ENCODE data around the gene TLX3. TPM values are rescaled to one million over a fixed set of nuclear protein-coding genes. Genes with fewer than 3 reads are reported as not detected.

The TLX3 gene
- total RNA-seq, 4 donors from 2014 or later: not detected

DNA sequence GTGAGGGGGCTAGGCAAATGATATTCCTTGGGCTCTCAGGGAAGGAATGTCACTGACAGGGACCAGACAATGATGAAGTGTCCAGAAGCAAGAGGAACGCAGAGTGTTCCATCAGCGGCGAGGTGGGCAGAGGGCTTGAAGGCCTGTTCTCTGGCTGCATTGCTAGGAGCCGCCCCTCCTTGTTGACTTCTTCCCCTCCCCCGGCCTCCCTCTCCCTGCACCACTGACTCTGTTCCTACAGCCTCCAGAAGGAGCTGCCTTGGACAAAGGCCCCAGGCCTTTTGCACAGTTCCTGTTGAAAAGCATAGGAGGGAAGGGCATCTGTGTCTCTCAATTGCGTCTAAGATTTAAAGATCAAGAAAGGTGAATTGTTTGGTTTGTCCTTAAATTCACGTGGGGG is 12.4 kb downstream of the TLX3 start:
- H3K4me3 ChIP-seq: no peak overlapping the region
- TF ChIP-seq, protein P1, sequence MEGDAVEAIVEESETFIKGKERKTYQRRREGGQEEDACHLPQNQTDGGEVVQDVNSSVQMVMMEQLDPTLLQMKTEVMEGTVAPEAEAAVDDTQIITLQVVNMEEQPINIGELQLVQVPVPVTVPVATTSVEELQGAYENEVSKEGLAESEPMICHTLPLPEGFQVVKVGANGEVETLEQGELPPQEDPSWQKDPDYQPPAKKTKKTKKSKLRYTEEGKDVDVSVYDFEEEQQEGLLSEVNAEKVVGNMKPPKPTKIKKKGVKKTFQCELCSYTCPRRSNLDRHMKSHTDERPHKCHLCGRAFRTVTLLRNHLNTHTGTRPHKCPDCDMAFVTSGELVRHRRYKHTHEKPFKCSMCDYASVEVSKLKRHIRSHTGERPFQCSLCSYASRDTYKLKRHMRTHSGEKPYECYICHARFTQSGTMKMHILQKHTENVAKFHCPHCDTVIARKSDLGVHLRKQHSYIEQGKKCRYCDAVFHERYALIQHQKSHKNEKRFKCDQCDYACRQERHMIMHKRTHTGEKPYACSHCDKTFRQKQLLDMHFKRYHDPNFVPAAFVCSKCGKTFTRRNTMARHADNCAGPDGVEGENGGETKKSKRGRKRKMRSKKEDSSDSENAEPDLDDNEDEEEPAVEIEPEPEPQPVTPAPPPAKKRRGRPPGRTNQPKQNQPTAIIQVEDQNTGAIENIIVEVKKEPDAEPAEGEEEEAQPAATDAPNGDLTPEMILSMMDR (IDR thresholded peaks at IDR 0.05): no peak
- TF ChIP-seq POLR2A (IDR thresholded peaks at IDR 0.05): no peak
- no peaks in the 10 kb centered on the region for H3K36me3 ChIP-seq
- H3K4me1 ChIP-seq: peaks cover 0 to 5% (median 0%) of the 10 kb centered on the region in 4 donors
- H3K9me3 ChIP-seq: no peaks in the 10 kb centered on the region
- peaks cover 0 to 22% of the 10 kb centered on the region in 2 donors for H3K27me3 ChIP-seq
- no peak overlapping the region for H3K27ac ChIP-seq
- no peak for DNase-seq

DNA sequence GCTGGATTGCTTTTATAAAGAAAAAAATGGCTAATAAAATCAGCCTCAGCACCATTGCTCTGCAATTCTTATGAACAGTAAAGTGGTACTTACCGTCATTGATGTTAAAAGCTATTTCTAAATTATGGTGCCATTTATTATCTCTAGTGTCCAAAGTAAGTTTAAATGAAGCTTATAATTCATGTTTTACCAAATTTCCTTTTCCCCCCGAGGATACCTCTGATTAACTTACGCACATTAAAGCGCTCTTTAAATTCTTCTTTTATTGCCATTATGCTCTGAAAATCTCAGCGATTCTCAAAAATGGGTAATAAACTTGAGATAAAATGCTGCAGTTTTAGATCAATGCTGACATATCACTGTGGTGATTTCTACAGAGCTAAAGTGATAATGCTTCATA is 13.5 kb downstream of the TLX3 start:
- Histone ChIP-seq H3K27ac (no peak overlapping the region), H3K9me3 (no peaks in the 10 kb centered on the region), H3K27me3 (peaks cover 0 to 13% of the 10 kb centered on the region in 2 donors), H3K36me3 (no peaks in the 10 kb centered on the region), H3K4me1 (no peaks in the 10 kb centered on the region), H3K4me3 (no peak overlapping the region)
- DNase-seq: no peak
- no peak for TF ChIP-seq POLR2A (IDR thresholded peaks at IDR 0.05)
- TF ChIP-seq, protein P1 (IDR thresholded peaks at IDR 0.05): no peak

DNA sequence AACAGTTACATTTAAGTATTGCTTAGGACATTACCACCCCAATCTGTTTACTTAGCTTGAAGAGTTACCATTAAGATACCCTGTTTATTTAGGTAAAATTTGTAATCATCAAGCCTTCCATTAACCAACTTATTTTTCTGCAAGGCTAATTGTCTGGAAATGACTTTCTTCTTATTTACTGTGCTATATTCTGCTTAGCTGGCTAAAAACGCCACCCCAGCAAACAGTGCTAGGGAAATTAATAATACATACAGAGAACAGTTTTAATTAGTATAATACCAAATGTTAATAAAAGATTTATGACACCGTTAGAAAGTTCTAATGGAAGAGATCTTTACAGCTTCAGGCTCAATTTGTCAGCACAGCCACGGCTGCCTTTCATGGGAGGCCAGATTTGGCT is 14.0 kb downstream of the TLX3 start:
- TF ChIP-seq, protein P1 (IDR thresholded peaks at IDR 0.05): no peak
- TF ChIP-seq POLR2A (IDR thresholded peaks at IDR 0.05): no peak
- Histone ChIP-seq H3K9me3 (no peaks in the 10 kb centered on the region), H3K4me1 (no peaks in the 10 kb centered on the region), H3K27me3 (peaks cover 0 to 8% of the 10 kb centered on the region in 2 donors), H3K27ac (no peak overlapping the region), H3K36me3 (no peaks in the 10 kb centered on the region), H3K4me3 (no peak overlapping the region)
- no peak for DNase-seq

DNA sequence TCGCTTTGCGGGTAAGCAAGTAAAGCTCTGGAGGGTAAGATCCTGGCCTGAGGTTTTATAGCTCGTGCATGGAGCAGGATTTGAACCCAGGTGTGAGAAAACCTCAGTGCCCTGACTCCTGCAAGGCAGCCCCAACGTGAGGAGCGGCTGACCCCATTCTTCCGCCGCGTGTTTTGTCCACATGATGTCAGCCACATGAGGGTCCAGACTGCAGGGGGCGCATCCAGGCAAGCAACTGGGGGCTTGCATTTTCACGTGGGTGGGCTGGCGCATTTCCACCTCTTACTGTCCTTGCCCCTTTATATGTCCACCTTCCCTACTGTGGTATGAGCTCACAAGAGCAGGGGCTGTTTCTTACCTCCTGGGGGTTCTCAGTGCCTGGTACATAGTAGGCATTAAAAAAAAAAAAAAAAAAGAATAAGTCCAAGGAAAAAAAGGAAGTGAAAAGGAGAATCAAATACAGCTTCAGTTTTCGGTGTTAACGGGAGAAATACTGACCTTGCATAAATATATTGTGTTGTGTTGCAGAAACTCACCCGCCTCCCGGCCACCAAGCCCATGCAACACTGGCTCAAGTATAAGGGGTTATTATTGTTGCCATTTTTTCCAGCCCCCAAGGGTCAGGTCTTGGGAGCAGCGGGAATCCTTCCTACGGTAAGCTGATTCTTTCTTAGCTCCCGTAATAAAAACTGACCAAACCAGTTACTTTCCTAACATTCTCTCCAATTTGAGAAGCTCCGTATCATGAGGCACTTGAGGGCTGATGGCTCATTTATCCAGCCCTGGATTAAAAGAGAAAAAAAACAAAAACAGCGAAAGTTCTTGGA is 15.0 kb downstream of the TLX3 start:
- DNase-seq: no peak
- TF ChIP-seq POLR2A (IDR thresholded peaks at IDR 0.05): no peak
- TF ChIP-seq, protein P1 (IDR thresholded peaks at IDR 0.05): no peak
- H3K4me1 ChIP-seq: no peaks in the 10 kb centered on the region
- no peaks in the 10 kb centered on the region for H3K36me3 ChIP-seq
- H3K27ac ChIP-seq: no peak overlapping the region
- H3K4me3 ChIP-seq: no peak overlapping the region
- H3K9me3 ChIP-seq: no peaks in the 10 kb centered on the region
- peaks cover 0 to 7% of the 10 kb centered on the region in 2 donors for H3K27me3 ChIP-seq

DNA sequence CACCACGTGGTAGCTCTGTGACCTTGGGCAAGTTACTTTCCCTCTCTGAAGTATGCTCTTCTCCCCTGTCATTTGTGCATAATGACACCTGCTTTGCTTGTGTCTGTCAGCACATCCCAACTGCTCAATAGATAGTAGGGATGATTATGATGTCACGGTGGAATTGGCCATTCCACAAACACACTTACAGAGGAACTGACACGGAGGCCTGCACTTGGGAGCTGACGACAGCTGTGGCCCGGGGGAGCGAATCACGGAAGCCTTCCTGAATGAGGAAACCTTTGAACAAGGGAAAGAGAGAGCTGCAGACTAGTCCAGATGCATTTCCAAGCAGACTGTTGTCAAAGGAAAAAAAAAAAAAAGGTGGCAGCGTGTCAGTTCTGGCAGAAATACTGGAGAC is 21.0 kb downstream of the TLX3 start:
- no peaks in the 10 kb centered on the region for H3K27me3 ChIP-seq

More for the DNA sequence above, 21.0 kb downstream of the TLX3 start:
- H3K9me3 ChIP-seq: no peaks in the 10 kb centered on the region
- H3K4me3 ChIP-seq: no peak overlapping the region
- H3K36me3 ChIP-seq: no peaks in the 10 kb centered on the region
- no peak overlapping the region for H3K27ac ChIP-seq
- DNase-seq: no peak
- H3K4me1 ChIP-seq: no peaks in the 10 kb centered on the region
- TF ChIP-seq, protein P1 (IDR thresholded peaks at IDR 0.05): no peak
- no peak for TF ChIP-seq POLR2A (IDR thresholded peaks at IDR 0.05)
